NCI-H510A (cell line): ENCODE measurements around the gene ABHD17A.
A peak's percentile ranks its signal among the peaks of the same experiment; 100 is the strongest.

Experiments used
- DNase-seq: peaks from one replicate; lab custom pipeline; 2025; lab: John Stamatoyannopoulos, UW

ABHD17A gene

GRCh38 chr19:1853295-1854038 is 31.8 kb downstream of the ABHD17A start:
- DNase-seq: peak; percentile 20

- no peak for DNase-seq
Observed at GRCh38 chr19:1852581-1853128, 32.6 kb downstream of the ABHD17A start.

GRCh38 chr19:1851654-1852580 is 33.4 kb downstream of the ABHD17A start:
- no peak for DNase-seq

GRCh38 chr19:1850809-1851653 is 34.3 kb downstream of the ABHD17A start:
- no peak for DNase-seq

GRCh38 chr19:1849886-1850398 is 35.4 kb downstream of the ABHD17A start:
- no peak for DNase-seq

- no peak for DNase-seq
Observed at GRCh38 chr19:1849132-1849474, 36.2 kb downstream of the ABHD17A start.

GRCh38 chr19:1848399-1849131 is 36.7 kb downstream of the ABHD17A start, which contains the start of gene REXO1:
Gene REXO1 (minus strand): TSS chr19:1848483. CDS start chr19:1848358, 125 bp downstream.
- DNase-seq: peak; percentile 69

GRCh38 chr19:1847684-1848398 is 37.5 kb downstream of the ABHD17A start:
- DNase-seq: no peak

- DNase-seq: no peak
Observed at GRCh38 chr19:1847348-1847683, 38.0 kb downstream of the ABHD17A start.

GRCh38 chr19:1846517-1847204 is 38.6 kb downstream of the ABHD17A start:
- DNase-seq: no peak

GRCh38 chr19:1845642-1846041 is 39.7 kb downstream of the ABHD17A start:
- no peak for DNase-seq

GRCh38 chr19:1845125-1845515 is 40.2 kb downstream of the ABHD17A start:
- no peak for DNase-seq

GRCh38 chr19:1844513-1845124 is 40.7 kb downstream of the ABHD17A start:
- DNase-seq: no peak

- DNase-seq: no peak
Observed at GRCh38 chr19:1843646-1844394, 41.5 kb downstream of the ABHD17A start.

- no peak for DNase-seq
Observed at GRCh38 chr19:1843116-1843515, 42.2 kb downstream of the ABHD17A start.

- no peak for DNase-seq
Observed at GRCh38 chr19:1841209-1841924, 43.9 kb downstream of the ABHD17A start.

GRCh38 chr19:1840541-1841115 is 44.7 kb downstream of the ABHD17A start:
- no peak for DNase-seq
